Mesothelial cell of epicardium (in vitro differentiated cells): ENCODE measurements around the gene ETS1. TPM values are rescaled to one million over a fixed set of nuclear protein-coding genes. Genes with fewer than 3 reads are reported as not detected.

Source experiments
- DNase-seq, 2 experiments: peaks; one replicate each; pipeline ENCODE4 v3.0.0; 2021; ENCODE audit warnings: low spot score in 2 of 2; ENCODE audit not compliant: unreplicated experiment in 2 of 2
- H3K27ac Mint-ChIP-seq: 2 replicates; pipeline ENCODE4 v1.8.0; 2021; ENCODE audit warnings: mixed read lengths
- H3K27me3 Mint-ChIP-seq: 2 replicates; pipeline ENCODE4 v1.8.0; 2021; ENCODE audit warnings: low read depth, mixed read lengths
- H3K36me3 Mint-ChIP-seq: 2 replicates; pipeline ENCODE4 v1.8.0; 2021; ENCODE audit warnings: mixed read lengths
- H3K4me1 Mint-ChIP-seq: 2 replicates; pipeline ENCODE4 v1.8.0; 2021; ENCODE audit warnings: mixed read lengths
- H3K4me3 Mint-ChIP-seq: 2 replicates; pipeline ENCODE4 v1.8.0; 2021; ENCODE audit warnings: mild to moderate bottlenecking, moderate library complexity, mixed read lengths
- H3K9me3 Mint-ChIP-seq: 2 replicates; pipeline ENCODE4 v1.8.0; 2021; ENCODE audit warnings: mixed read lengths
- microRNA-seq: library from miRNA; unstranded; fragments of <30 nt; microRNA quantifications from one replicate; pipeline ENCODE4 v1.2.0, GENCODE V29; 2021; ENCODE audit warnings: inconsistent platforms, mixed read lengths
- total RNA-seq: library from RNA; stranded (reverse); gene quantifications from 3 replicates; pipeline ENCODE4 v1.2.1, GENCODE V29; 2021
- TF ChIP-seq, protein P1 (sequence below): fragments of 200-600 bp; sonication (generic); IDR thresholded peaks from one replicate; pipeline ENCODE4 v1.5.0; 2021; ENCODE audit warnings: antibody characterized with exemption; ENCODE audit not compliant: unreplicated experiment

The ETS1 gene
- total RNA-seq, 1 donor from 2014 or later: 29.7 TPM

DNA sequence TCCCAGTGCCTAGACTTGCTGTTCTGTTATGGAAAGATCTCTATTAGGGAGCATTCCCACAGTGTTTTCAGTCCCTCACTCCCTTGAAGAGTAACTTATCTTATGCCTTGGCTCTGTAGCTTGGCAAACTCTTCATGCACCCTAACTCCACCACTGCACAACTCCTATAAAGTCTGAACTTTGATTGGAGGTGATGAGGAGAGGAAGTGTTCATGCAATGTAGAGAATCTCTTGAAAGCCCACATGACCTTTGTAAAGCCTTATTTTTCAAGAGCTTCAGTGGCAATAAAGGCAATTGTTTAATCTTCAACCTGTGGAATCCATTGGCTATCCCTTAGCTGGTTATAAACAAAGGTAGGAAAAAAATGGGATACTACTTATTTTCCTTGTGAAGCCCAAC is 176.2 kb downstream of the ETS1 start:
- no peaks in the 10 kb centered on the region for H3K36me3 Mint-ChIP-seq
- no peak overlapping the region for H3K4me3 Mint-ChIP-seq
- peaks cover 14% of the 10 kb centered on the region for H3K27me3 Mint-ChIP-seq
- DNase-seq: no peak
- no peak overlapping the region for H3K27ac Mint-ChIP-seq
- TF ChIP-seq, protein P1, sequence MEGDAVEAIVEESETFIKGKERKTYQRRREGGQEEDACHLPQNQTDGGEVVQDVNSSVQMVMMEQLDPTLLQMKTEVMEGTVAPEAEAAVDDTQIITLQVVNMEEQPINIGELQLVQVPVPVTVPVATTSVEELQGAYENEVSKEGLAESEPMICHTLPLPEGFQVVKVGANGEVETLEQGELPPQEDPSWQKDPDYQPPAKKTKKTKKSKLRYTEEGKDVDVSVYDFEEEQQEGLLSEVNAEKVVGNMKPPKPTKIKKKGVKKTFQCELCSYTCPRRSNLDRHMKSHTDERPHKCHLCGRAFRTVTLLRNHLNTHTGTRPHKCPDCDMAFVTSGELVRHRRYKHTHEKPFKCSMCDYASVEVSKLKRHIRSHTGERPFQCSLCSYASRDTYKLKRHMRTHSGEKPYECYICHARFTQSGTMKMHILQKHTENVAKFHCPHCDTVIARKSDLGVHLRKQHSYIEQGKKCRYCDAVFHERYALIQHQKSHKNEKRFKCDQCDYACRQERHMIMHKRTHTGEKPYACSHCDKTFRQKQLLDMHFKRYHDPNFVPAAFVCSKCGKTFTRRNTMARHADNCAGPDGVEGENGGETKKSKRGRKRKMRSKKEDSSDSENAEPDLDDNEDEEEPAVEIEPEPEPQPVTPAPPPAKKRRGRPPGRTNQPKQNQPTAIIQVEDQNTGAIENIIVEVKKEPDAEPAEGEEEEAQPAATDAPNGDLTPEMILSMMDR: no peak
- peaks cover 34% of the 10 kb centered on the region for H3K4me1 Mint-ChIP-seq
- no peaks in the 10 kb centered on the region for H3K9me3 Mint-ChIP-seq

DNA sequence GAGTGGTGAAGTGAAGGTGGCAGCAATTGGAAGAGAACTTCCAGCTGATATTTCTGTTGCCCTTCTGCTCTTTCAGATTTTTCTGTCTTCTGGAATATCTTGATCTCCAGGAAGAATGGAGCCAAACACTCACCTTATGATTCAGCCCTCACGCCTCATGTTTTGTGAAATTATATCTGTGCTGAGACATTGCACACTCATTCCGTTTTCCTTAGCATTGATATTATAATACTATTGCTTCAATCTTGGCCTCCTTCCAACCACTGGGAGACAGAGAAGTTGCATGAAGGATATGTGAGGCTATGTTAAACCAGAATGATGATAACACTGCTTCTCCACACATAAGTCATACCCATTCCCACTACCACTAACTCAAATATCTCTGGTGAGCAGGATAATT is 177.9 kb downstream of the ETS1 start:
- peaks cover 42% of the 10 kb centered on the region for H3K4me1 Mint-ChIP-seq
- H3K27me3 Mint-ChIP-seq: peaks cover 14% of the 10 kb centered on the region
- no peak for DNase-seq
- no peak overlapping the region for H3K27ac Mint-ChIP-seq
- no peaks in the 10 kb centered on the region for H3K36me3 Mint-ChIP-seq
- H3K4me3 Mint-ChIP-seq: no peak overlapping the region
- H3K9me3 Mint-ChIP-seq: no peaks in the 10 kb centered on the region
- TF ChIP-seq, protein P1: no peak

Small RNA genes lying within 50 kb of the gene (microRNA-seq; reads per million reads assigned to microRNA genes)
- not detected for gene MIR6090

Other genes starting within 250 kb of the ETS1 start
- 4.5 to 5.8 TPM (median 5.3 TPM) in 3 replicates for gene FLI1, start 106.5 kb upstream of the ETS1 start, total RNA-seq